Neural cell (in vitro differentiated cells): ENCODE data around the gene OTUD4. TPM values are rescaled to one million over a fixed set of nuclear protein-coding genes. Genes with fewer than 3 reads are reported as not detected.

Experiments used
- H2AFZ ChIP-seq: fragments of 200-600, 300-800 bp; sonication (generic), shearing (Covaris generic); 2 replicates; pipeline ENCODE4 v1.6.0; 2014; ENCODE audit warnings: low read depth, mild to moderate bottlenecking, antibody characterized with exemption, low read length, moderate library complexity
- H3F3A ChIP-seq: fragments of 200-600 bp; shearing (Covaris generic); 2 replicates; pipeline ENCODE4 v1.6.1; 2016; ENCODE audit warnings: mild to moderate bottlenecking, moderate library complexity, mixed read lengths, antibody characterized with exemption, low read length; ENCODE audit not compliant: insufficient read depth, poor library complexity, severe bottlenecking
- H3K27ac ChIP-seq: fragments of 200-600, 300-800 bp; sonication (generic), shearing (Covaris generic); 2 replicates; pipeline ENCODE4 v1.5.1; 2014; ENCODE audit warnings: mild to moderate bottlenecking, low read length, moderate library complexity
- H3K27me3 ChIP-seq: fragments of 300-800, 200-600 bp; sonication (generic), shearing (Covaris generic); 2 replicates; pipeline ENCODE4 v1.6.0; 2014; ENCODE audit warnings: mild to moderate bottlenecking, low read depth, low read length, moderate library complexity; ENCODE audit not compliant: insufficient read depth
- H3K36me3 ChIP-seq: fragments of 300-800, 200-600 bp; sonication (generic), shearing (Covaris generic); 2 replicates; pipeline ENCODE4 v1.5.1; 2014; ENCODE audit warnings: mild to moderate bottlenecking, antibody characterized with exemption, low read length, moderate library complexity; ENCODE audit not compliant: insufficient read depth
- H3K4me2 ChIP-seq: fragments of 300-800, 200-600 bp; sonication (generic), shearing (Covaris generic); 2 replicates; pipeline ENCODE4 v1.6.0; 2014; ENCODE audit warnings: mild to moderate bottlenecking, low read length
- H3K4me3 ChIP-seq: fragments of 300-800, 200-600 bp; sonication (generic), shearing (Covaris generic); 2 replicates; pipeline ENCODE4 v1.5.1; 2014; ENCODE audit warnings: mild to moderate bottlenecking, low read length, moderate library complexity
- H3K79me2 ChIP-seq: fragments of 200-600 bp; shearing (Covaris generic); replicated peaks from 2 replicates; pipeline ENCODE4 v1.6.0; 2014; ENCODE audit warnings: mild to moderate bottlenecking, low read length, moderate library complexity; ENCODE audit not compliant: insufficient read depth
- H3K9ac ChIP-seq: fragments of 300-800, 200-600 bp; sonication (generic), shearing (Covaris generic); 2 replicates; pipeline ENCODE4 v1.6.1; 2016; ENCODE audit warnings: mild to moderate bottlenecking, low read length, mixed read lengths
- H3K9me2 ChIP-seq: fragments of 200-600 bp; shearing (Covaris generic); 2 replicates; pipeline ENCODE4 v1.6.1; 2016; ENCODE audit warnings: mild to moderate bottlenecking, low read length, mixed read lengths; ENCODE audit not compliant: insufficient read depth
- H3K9me3 ChIP-seq: fragments of 200-600, 300-800 bp; sonication (generic), shearing (Covaris generic); 2 replicates; pipeline ENCODE4 v1.6.1; 2016; ENCODE audit warnings: mild to moderate bottlenecking, mixed run types, low read length, moderate library complexity, mixed read lengths
- H4K20me1 ChIP-seq: fragments of 200-600 bp; shearing (Covaris generic); 2 replicates; pipeline ENCODE4 v1.6.1; 2016; ENCODE audit warnings: mild to moderate bottlenecking, mixed run types; ENCODE audit not compliant: insufficient read depth
- CTCF ChIP-seq: fragments of 450-650 bp; IDR thresholded peaks from 2 replicates; pipeline ENCODE4 v1.5.1; 2014; ENCODE audit warnings: antibody characterized with exemption, mild to moderate bottlenecking, moderate library complexity; ENCODE audit not compliant: poor library complexity, severe bottlenecking
- EP300 ChIP-seq: fragments of 450-650 bp; conservative IDR thresholded peaks from 2 replicates; pipeline ENCODE4 v1.6.1; 2014; ENCODE audit warnings: antibody characterized with exemption, mild to moderate bottlenecking, moderate library complexity; ENCODE audit not compliant: poor library complexity, severe bottlenecking
- EZH2 ChIP-seq: fragments of 200-600, 300-800 bp; shearing (Covaris generic), sonication (generic); IDR thresholded peaks from 2 replicates; pipeline ENCODE4 v1.6.1; 2014; ENCODE audit warnings: antibody characterized with exemption, low read length, borderline replicate concordance, mild to moderate bottlenecking; ENCODE audit not compliant: insufficient read depth, poor library complexity, severe bottlenecking
- MXI1 ChIP-seq: fragments of 450-650 bp; conservative IDR thresholded peaks from 2 replicates; pipeline ENCODE4 v1.6.1; 2014; ENCODE audit warnings: antibody characterized with exemption, mild to moderate bottlenecking; ENCODE audit not compliant: poor library complexity, severe bottlenecking
- POLR2AphosphoS5 ChIP-seq: IDR thresholded peaks from 2 replicates; pipeline ENCODE4 v1.6.1; 2012
- RAD21 ChIP-seq: fragments of 450-650 bp; conservative IDR thresholded peaks from 2 replicates; pipeline ENCODE4 v1.6.1; 2014; ENCODE audit warnings: antibody characterized with exemption, mild to moderate bottlenecking, moderate library complexity
- REST ChIP-seq: IDR thresholded peaks from 2 replicates; pipeline ENCODE4 v1.6.1; 2012; ENCODE audit warnings: borderline replicate concordance
- SMC3 ChIP-seq: fragments of 450-650 bp; conservative IDR thresholded peaks from 2 replicates; pipeline ENCODE4 v1.6.1; 2014; ENCODE audit warnings: antibody characterized with exemption, mild to moderate bottlenecking, moderate library complexity; ENCODE audit not compliant: poor library complexity
- TAF1 ChIP-seq: IDR thresholded peaks from 2 replicates; pipeline ENCODE4 v1.6.1; 2012; ENCODE audit warnings: low read depth
- polyA plus RNA-seq: library from polyadenylated mRNA; depleted of rRNA; stranded (reverse); fragments of >200 nt; gene quantifications from 2 replicates; pipeline ENCODE4 v1.2.3, GENCODE V29; 2014

The OTUD4 gene
- polyA plus RNA-seq, 1 donor from 2014 or later = 15.1 TPM

GRCh38 chr4:145108128-145108527 lies 72.3 kb downstream of the OTUD4 start:
- Histone ChIP-seq H3K9me3 (no peaks in the 10 kb centered on the region), H3K36me3 (peaks cover 4% of the 10 kb centered on the region), H3K4me2 (no peak overlapping the region), H4K20me1 (no peaks in the 10 kb centered on the region), H3F3A (no peaks in the 10 kb centered on the region), H3K9ac (no peak overlapping the region), H3K79me2 (peaks cover 7% of the 10 kb centered on the region), H3K4me3 (no peak overlapping the region), H3K9me2 (no peaks in the 10 kb centered on the region), H3K27me3 (no peaks in the 10 kb centered on the region), H2AFZ (no peak overlapping the region), H3K27ac (no peak overlapping the region)
- TF ChIP-seq REST (no peak), EZH2 (no peak), SMC3 (no peak), POLR2AphosphoS5 (no peak), MXI1 (no peak), EP300 (no peak), TAF1 (no peak), RAD21 (no peak), CTCF (no peak)

- TF ChIP-seq EZH2 (no peak), TAF1 (no peak), POLR2AphosphoS5 (no peak), CTCF (no peak), MXI1 (no peak), REST (no peak), SMC3 (no peak), EP300 (no peak), RAD21 (no peak)
- Histone ChIP-seq H2AFZ (no peak overlapping the region), H3K4me3 (no peak overlapping the region), H3F3A (no peaks in the 10 kb centered on the region), H3K4me2 (no peak overlapping the region), H4K20me1 (no peaks in the 10 kb centered on the region), H3K9me3 (no peaks in the 10 kb centered on the region), H3K27me3 (no peaks in the 10 kb centered on the region), H3K79me2 (peaks cover 15% of the 10 kb centered on the region), H3K9me2 (no peaks in the 10 kb centered on the region), H3K36me3 (peaks cover 4% of the 10 kb centered on the region), H3K9ac (no peak overlapping the region), H3K27ac (no peak overlapping the region)
Observed at GRCh38 chr4:145107126-145107525, 73.3 kb downstream of the OTUD4 start.
